Measurements from ENCODE around the gene LMAN1L.

The LMAN1L gene

DNA sequence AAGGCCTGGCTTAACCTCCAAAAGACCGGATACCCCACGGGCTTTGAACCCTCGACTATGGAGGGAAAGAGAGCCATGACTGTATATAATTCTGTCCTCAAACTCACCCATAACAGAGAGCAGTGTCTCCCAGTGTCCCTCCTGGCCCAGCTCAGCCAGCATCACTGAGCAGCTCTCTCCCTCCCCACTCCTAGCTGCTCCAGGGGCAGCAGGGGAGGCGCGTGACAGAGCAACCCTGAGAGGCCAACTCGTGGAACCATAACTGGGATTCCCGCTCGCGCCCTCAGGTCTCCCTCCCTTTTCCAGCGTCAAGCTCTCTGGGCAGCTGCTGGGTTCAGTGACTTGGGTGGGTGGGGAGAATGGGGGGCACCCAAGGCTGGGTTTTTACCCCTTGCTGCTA, 13.2 kb downstream of the LMAN1L start:
- Histone ChIP-seq H3K4me2 (ENCODE audit: low read length) (no peak overlapping the region), H3K9me3 (replicated peaks; ENCODE audit: low read length) (no peaks in the 10 kb centered on the region), H3K36me3 (ENCODE audit: insufficient read depth, low read length) (no peaks in the 10 kb centered on the region), H3K9ac (ENCODE audit: low read depth, low read length) (no peak overlapping the region), H3K4me1 (ENCODE audit: control insufficient read depth, insufficient read depth, low read length) (peaks cover 7% of the 10 kb centered on the region), H3K27me3 (ENCODE audit: control insufficient read depth, insufficient read depth, low read length) (peaks cover 64% of the 10 kb centered on the region), H3K4me3 (ENCODE audit: low read length) (no peak overlapping the region)

DNA sequence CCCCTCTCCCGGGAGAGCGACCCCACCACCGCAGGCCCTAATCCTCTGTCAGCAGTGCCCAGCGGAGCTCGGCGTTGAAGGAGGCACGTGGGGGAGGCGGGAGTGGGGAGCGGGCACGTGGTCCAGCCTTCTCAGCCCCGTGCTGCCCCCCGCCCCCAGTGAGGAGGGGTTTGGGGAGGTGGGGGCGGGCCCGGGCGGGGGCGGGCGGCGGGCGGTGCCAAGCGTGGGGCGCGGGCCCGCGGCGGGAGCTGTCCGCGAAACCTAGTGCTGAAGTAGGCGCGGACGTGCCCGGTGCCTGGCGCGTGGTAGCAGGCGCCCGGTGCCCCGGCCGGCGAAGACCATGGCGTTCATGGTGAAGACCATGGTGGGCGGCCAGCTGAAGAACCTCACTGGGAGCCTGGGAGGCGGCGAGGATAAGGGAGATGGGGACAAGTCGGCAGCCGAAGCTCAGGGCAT, 13.8 kb downstream of the LMAN1L start, which contains the start of gene CPLX3:
TSS of gene CPLX3 (plus strand) at position 264 of the 456 bp plus-strand sequence. CDS start at position 341, 77 bp downstream.
- Histone ChIP-seq H3K4me3 (ENCODE audit: low read length) (no peak within 1 kb of the TSS), H3K4me1 (ENCODE audit: control insufficient read depth, insufficient read depth, low read length) (peaks cover 7% of the 10 kb centered on the region), H3K9me3 (replicated peaks; ENCODE audit: low read length) (no peaks in the 10 kb centered on the region), H3K9ac (ENCODE audit: low read depth, low read length) (no peak within 1 kb of the TSS), H3K36me3 (ENCODE audit: insufficient read depth, low read length) (no peaks in the 10 kb centered on the region), H3K27me3 (ENCODE audit: control insufficient read depth, insufficient read depth, low read length) (peaks cover 62% of the 10 kb centered on the region), H3K4me2 (ENCODE audit: low read length) (no peak within 1 kb of the TSS)

DNA sequence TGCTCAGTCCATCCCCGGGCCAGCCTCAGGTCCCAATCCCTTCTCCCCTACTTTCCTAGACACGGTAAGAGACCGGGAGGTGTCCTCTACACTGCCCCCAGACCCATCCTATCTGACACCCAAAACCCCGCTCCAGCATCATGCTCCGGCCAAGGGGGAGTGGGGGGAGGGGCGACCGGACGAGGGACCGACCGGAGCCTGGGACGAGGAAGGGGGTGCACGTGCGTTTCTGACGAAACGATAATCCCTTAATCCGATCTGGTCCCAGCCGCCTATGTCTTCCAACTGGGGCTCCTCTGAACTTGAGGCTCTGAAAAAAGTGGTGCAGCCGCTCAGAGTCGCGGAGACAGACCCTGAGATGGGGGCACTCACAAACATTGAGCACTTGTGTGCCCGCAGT, 14.3 kb downstream of the LMAN1L start:
- Histone ChIP-seq H3K36me3 (ENCODE audit: insufficient read depth, low read length) (no peaks in the 10 kb centered on the region), H3K27me3 (ENCODE audit: control insufficient read depth, insufficient read depth, low read length) (peaks cover 59% of the 10 kb centered on the region), H3K4me2 (ENCODE audit: low read length) (no peak overlapping the region), H3K4me3 (ENCODE audit: low read length) (no peak overlapping the region), H3K9ac (ENCODE audit: low read depth, low read length) (no peak overlapping the region), H3K9me3 (replicated peaks; ENCODE audit: low read length) (no peaks in the 10 kb centered on the region), H3K4me1 (ENCODE audit: control insufficient read depth, insufficient read depth, low read length) (peaks cover 7% of the 10 kb centered on the region)

DNA sequence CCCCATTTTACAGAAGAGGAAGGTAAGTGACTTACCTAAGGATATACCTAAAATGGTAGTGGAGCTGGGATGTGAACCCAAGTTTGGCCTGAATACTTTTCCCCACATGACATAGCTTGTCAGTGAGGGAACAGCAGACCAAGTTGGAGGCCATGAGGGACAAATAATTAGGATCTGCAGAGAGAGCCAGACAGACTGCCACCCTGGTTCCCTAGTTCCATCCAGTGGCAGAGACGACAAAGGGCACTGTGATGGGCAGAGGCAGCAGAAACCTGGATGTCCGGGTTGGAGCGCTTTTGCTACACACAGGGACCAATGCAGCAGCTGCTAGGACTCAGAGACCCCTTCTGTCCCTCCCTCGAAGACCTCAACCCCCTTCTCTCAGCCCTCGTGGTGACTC, 15.0 kb downstream of the LMAN1L start:
- Histone ChIP-seq H3K9ac (ENCODE audit: low read depth, low read length) (no peak overlapping the region), H3K4me2 (ENCODE audit: low read length) (no peak overlapping the region), H3K4me1 (ENCODE audit: control insufficient read depth, insufficient read depth, low read length) (peaks cover 7% of the 10 kb centered on the region), H3K4me3 (ENCODE audit: low read length) (no peak overlapping the region), H3K36me3 (ENCODE audit: insufficient read depth, low read length) (no peaks in the 10 kb centered on the region), H3K27me3 (ENCODE audit: control insufficient read depth, insufficient read depth, low read length) (peaks cover 56% of the 10 kb centered on the region), H3K9me3 (replicated peaks; ENCODE audit: low read length) (no peaks in the 10 kb centered on the region)

DNA sequence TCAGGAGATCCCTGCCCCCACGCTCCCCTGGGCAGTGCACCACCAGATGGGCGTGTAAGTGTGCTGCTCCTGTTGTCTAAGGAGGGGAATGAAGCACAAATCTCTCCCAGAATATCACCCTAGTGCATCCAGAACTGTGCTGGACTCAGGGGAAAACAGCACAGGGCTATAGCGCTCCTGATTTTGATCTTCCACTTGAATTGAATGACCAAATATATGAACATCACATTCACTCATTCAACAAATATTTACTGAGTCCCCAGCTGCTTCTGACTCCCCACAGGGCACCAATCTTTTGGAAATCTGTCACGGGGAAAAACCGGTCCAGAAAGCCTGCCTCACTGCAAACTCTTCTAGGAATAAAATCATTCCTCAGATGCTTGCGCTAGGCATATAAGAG, 16.2 kb downstream of the LMAN1L start:
- Histone ChIP-seq H3K4me2 (ENCODE audit: low read length) (no peak overlapping the region), H3K4me3 (ENCODE audit: low read length) (no peak overlapping the region), H3K4me1 (ENCODE audit: control insufficient read depth, insufficient read depth, low read length) (peaks cover 7% of the 10 kb centered on the region), H3K9me3 (replicated peaks; ENCODE audit: low read length) (no peaks in the 10 kb centered on the region), H3K36me3 (ENCODE audit: insufficient read depth, low read length) (no peaks in the 10 kb centered on the region), H3K9ac (ENCODE audit: low read depth, low read length) (no peak overlapping the region), H3K27me3 (ENCODE audit: control insufficient read depth, insufficient read depth, low read length) (peaks cover 47% of the 10 kb centered on the region)

DNA sequence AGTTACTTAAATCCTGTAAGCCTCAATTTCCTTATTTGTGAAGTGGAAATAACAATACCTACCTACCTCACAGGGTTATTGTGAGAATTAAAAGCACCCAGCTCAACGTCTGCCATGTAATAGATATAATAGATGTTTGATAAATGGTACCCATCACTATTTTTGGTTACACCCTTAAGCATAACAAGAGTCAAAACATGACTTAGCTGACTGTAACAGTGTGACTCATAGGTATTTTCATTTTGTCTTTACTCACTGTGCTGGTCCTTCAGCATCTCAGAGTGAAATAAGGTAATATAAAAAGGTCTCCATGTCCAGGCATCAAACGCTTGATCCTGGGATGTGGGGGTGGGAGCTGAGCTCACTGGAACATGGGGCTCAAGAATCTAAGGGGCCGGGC, 16.9 kb downstream of the LMAN1L start:
- Histone ChIP-seq H3K4me1 (ENCODE audit: control insufficient read depth, insufficient read depth, low read length) (peaks cover 7% of the 10 kb centered on the region), H3K36me3 (ENCODE audit: insufficient read depth, low read length) (no peaks in the 10 kb centered on the region), H3K9ac (ENCODE audit: low read depth, low read length) (no peak overlapping the region), H3K4me3 (ENCODE audit: low read length) (no peak overlapping the region), H3K4me2 (ENCODE audit: low read length) (no peak overlapping the region), H3K9me3 (replicated peaks; ENCODE audit: low read length) (no peaks in the 10 kb centered on the region), H3K27me3 (ENCODE audit: control insufficient read depth, insufficient read depth, low read length) (peaks cover 40% of the 10 kb centered on the region)

DNA sequence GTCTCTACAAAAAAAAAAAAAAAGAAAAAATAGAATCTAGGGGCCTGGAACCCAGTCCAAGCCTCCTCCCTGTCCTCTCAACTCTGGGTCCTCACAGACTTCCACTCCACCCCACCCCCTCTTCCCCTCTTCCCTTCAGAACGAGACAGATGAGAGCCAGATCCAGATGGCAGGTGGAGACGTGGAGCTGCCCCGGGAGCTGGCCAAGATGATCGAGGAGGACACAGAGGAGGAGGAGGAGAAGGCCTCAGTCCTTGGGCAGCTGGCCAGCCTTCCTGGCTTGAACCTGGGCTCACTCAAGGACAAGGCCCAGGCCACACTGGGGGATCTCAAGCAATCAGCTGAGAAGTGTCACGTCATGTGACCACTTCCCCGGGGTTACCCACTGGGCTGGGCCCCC, 17.4 kb downstream of the LMAN1L start:
- Histone ChIP-seq H3K9ac (ENCODE audit: low read depth, low read length) (no peak overlapping the region), H3K9me3 (replicated peaks; ENCODE audit: low read length) (no peaks in the 10 kb centered on the region), H3K36me3 (ENCODE audit: insufficient read depth, low read length) (no peaks in the 10 kb centered on the region), H3K4me1 (ENCODE audit: control insufficient read depth, insufficient read depth, low read length) (peaks cover 7% of the 10 kb centered on the region), H3K27me3 (ENCODE audit: control insufficient read depth, insufficient read depth, low read length) (peaks cover 36% of the 10 kb centered on the region), H3K4me3 (ENCODE audit: low read length) (no peak overlapping the region), H3K4me2 (ENCODE audit: low read length) (no peak overlapping the region)

DNA sequence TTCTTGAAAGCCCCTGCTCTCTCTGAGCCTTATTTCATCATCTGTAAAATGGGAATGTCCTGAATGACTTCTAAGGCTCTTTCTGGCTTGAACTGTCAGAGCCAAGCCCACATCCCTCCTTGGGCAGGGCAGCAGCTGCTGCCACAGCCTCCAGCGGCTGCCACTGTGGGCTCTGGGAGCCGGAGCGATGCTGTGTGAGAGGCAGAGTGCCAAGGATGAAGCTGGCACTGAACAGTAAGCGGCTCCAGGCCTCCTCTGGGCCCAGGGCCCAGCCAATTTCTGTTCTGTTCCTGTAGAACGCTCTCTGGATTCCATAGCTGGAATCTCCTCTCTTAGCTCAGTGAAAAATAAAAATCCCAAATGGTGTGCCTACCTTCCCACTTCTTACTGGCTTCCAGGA, 18.2 kb downstream of the LMAN1L start:
- Histone ChIP-seq H3K27me3 (ENCODE audit: control insufficient read depth, insufficient read depth, low read length) (peaks cover 27% of the 10 kb centered on the region), H3K4me3 (ENCODE audit: low read length) (no peak overlapping the region), H3K9me3 (replicated peaks; ENCODE audit: low read length) (no peaks in the 10 kb centered on the region), H3K4me2 (ENCODE audit: low read length) (no peak overlapping the region), H3K4me1 (ENCODE audit: control insufficient read depth, insufficient read depth, low read length) (peaks cover 7% of the 10 kb centered on the region), H3K9ac (ENCODE audit: low read depth, low read length) (no peak overlapping the region), H3K36me3 (ENCODE audit: insufficient read depth, low read length) (no peaks in the 10 kb centered on the region)

DNA sequence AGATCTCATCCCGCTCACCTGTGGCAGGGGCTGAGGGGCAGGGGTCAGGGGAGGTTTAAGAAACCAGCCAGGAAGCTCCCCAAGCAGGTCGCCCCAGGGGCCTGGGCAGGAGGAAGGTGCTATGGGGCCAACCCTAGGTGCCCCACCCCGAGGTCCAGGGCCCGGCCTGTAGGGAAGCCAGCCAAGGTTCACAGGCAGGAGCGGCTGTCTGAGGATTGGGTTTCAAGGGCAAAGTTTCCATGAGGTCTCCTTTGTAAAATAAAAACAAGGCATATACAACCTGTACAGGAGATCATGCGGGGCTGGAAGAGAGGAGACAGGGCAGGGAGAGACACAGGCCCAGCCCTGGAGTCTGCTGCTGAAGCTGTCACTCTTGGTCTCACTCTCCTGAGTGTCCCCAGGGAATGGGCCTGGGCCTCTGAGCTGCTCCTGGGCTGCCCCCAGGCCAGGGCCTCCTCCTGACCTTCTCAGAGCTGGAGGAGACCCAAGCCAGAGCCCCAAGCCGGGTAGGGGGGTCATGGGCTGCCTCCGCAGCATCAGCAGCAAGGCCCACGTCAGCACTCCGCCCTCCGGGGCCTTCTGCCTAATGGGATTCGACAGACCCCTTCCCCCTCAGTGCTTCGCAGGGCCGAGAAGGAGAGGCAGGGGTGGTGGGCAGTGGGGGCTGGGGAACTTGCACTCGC, 19.3 kb downstream of the LMAN1L start:
- no peaks in the 10 kb centered on the region for H3K36me3 ChIP-seq (ENCODE audit: insufficient read depth, low read length)

DNA sequence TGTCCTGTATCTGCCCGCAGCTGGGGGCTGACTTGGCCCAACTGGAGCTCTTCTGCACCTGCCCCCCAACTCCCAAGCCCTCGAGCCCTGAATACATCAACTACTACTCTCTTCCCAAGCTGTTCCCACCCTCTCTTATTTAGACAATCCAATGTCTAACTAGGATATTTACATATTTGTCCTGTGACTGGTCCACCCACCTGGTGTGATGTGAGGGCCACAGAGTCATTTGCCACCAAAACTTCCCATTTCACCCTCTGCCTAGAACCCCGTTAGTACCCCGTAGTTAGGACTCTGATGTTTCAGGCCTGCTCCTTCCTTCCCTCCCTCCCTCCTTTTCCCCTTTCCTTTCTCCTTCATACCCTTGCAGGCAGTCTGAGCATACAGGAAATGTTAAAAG, 20.2 kb downstream of the LMAN1L start:
- Histone ChIP-seq H3K27me3 (ENCODE audit: control insufficient read depth, insufficient read depth, low read length) (peaks cover 10% of the 10 kb centered on the region), H3K9me3 (replicated peaks; ENCODE audit: low read length) (no peaks in the 10 kb centered on the region), H3K4me2 (ENCODE audit: low read length) (no peak overlapping the region), H3K4me1 (ENCODE audit: control insufficient read depth, insufficient read depth, low read length) (peaks cover 7% of the 10 kb centered on the region), H3K4me3 (ENCODE audit: low read length) (no peak overlapping the region), H3K9ac (ENCODE audit: low read depth, low read length) (no peak overlapping the region), H3K36me3 (ENCODE audit: insufficient read depth, low read length) (no peaks in the 10 kb centered on the region)

More for the DNA sequence above, 19.3 kb downstream of the LMAN1L start:
- Histone ChIP-seq H3K9ac (ENCODE audit: low read depth, low read length) (no peak overlapping the region), H3K9me3 (replicated peaks; ENCODE audit: low read length) (no peaks in the 10 kb centered on the region), H3K4me3 (ENCODE audit: low read length) (no peak overlapping the region), H3K4me2 (ENCODE audit: low read length) (no peak overlapping the region), H3K27me3 (ENCODE audit: control insufficient read depth, insufficient read depth, low read length) (peaks cover 19% of the 10 kb centered on the region), H3K4me1 (ENCODE audit: control insufficient read depth, insufficient read depth, low read length) (peaks cover 7% of the 10 kb centered on the region)

DNA sequence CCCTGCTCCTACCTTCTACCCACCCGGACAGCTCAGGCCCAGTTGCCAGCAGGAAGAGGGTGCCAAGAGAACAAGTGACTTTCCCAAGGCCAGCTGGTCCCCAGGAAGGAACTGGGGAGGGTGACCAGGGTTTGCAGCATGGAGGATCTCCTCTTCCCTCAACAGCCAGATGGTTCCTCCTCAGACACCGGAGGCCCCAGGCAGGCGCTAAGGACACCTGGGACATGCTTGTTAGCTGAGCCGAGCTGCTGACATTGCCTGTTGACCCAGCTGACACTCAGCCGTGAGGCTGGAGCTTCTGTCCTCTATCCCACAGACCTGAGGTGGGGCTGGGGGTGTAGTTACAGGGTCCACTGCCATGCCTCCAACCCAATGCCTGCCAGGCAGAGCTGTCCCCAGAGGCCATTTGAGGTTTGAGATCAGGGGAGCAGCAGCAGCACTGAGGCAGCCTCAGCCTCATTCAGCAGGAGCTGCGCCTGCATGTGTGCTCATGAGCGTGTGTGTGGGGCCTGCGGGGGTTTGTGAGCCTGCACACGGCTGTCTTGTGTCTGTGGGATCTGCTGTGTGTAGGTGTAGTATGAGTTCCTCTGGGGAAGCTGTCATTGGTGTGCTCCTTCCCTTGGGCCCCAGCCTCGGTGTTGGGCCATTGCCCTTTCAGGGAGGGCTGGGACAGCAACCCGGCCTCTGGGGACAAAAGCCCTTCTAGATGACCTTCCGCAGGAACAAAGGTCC, 20.9 kb downstream of the LMAN1L start:
- no peak overlapping the region for H3K4me2 ChIP-seq (ENCODE audit: low read length)
- H3K27me3 ChIP-seq (ENCODE audit: control insufficient read depth, insufficient read depth, low read length), result peaks cover 3% of the 10 kb centered on the region
- H3K9ac ChIP-seq (ENCODE audit: low read depth, low read length), result no peak overlapping the region
- H3K4me1 ChIP-seq (ENCODE audit: control insufficient read depth, insufficient read depth, low read length), result peaks cover 7% of the 10 kb centered on the region
- H3K9me3 ChIP-seq (replicated peaks; ENCODE audit: low read length), result no peaks in the 10 kb centered on the region
- H3K36me3 ChIP-seq (ENCODE audit: insufficient read depth, low read length), result no peaks in the 10 kb centered on the region
- no peak overlapping the region for H3K4me3 ChIP-seq (ENCODE audit: low read length)

Measured in skeletal muscle satellite cell (primary cell).